Caco-2 (cell line): ENCODE data around the gene GP1BB. TPM values are rescaled to one million over a fixed set of nuclear protein-coding genes. Genes with fewer than 3 reads are reported as not detected.
"Not testable (repeated sequence)": the region's sequence is repeated elsewhere in the genome, so short reads cannot be mapped to it uniquely, and the experiment has no call there.

ENCODE experiments used
- BruUV-seq: library from RNA; stranded (reverse); fragments of 400-500 nt; replicated peaks from 2 replicates; lab custom pipeline; 2021; lab: Mats Ljungman, UMichigan
- CTCF ChIA-PET: fragments of 300-600 bp; sonication (Branson Sonifier 250); formaldehyde crosslinking; loops from one replicate; lab custom pipeline; 2022; ENCODE audit warnings: antibody characterized with exemption; lab: Charles Lee
- POLR2A ChIA-PET: fragments of 300-600 bp; sonication (Branson Sonifier 250); formaldehyde crosslinking; loops from one replicate; lab custom pipeline; 2022; ENCODE audit warnings: antibody characterized with exemption; lab: Charles Lee
- DNase-seq, 2 experiments: peaks; one replicate each; pipeline versions ENCODE4 v3.0.0 to v3.0.0-alpha.2; 2020 to 2022
- H3K27me3 ChIP-seq: replicated peaks from 2 replicates; pipeline ENCODE4 v1.6.0; 2011; ENCODE audit warnings: low read length; ENCODE audit not compliant: control insufficient read depth, insufficient read depth
- H3K36me3 ChIP-seq: 2 replicates; pipeline ENCODE4 v1.5.1; 2011; ENCODE audit warnings: low read length; ENCODE audit not compliant: control insufficient read depth, insufficient read depth
- H3K4me1 ChIP-seq: fragments of 250-450 bp; sonication (Bioruptor Pico); 2 replicates; pipeline ENCODE4 v1.5.1; 2020; ENCODE audit warnings: mild to moderate bottlenecking
- H3K4me3 ChIP-seq: 2 replicates; pipeline ENCODE4 v1.5.1; 2011; ENCODE audit warnings: low read depth, mild to moderate bottlenecking, control low read depth, low read length
- H3K9me3 ChIP-seq: fragments of 250-450 bp; sonication (Bioruptor Pico); 2 replicates; pipeline ENCODE4 v1.5.1; 2020; ENCODE audit warnings: mild to moderate bottlenecking, moderate library complexity
- H3K27ac Mint-ChIP-seq: one replicate; pipeline ENCODE4 v1.8.0; 2022; ENCODE audit warnings: mixed read lengths; ENCODE audit not compliant: unreplicated experiment
- H3K27me3 Mint-ChIP-seq: one replicate; pipeline ENCODE4 v1.8.0; 2022; ENCODE audit warnings: mixed read lengths; ENCODE audit not compliant: insufficient read depth, unreplicated experiment
- H3K36me3 Mint-ChIP-seq: one replicate; pipeline ENCODE4 v1.8.0; 2022; ENCODE audit warnings: mild to moderate bottlenecking, mixed read lengths; ENCODE audit not compliant: insufficient read depth, unreplicated experiment
- H3K4me1 Mint-ChIP-seq: one replicate; pipeline ENCODE4 v1.8.0; 2022; ENCODE audit warnings: low read depth, mixed read lengths; ENCODE audit not compliant: unreplicated experiment
- H3K4me3 Mint-ChIP-seq: one replicate; pipeline ENCODE4 v1.8.0; 2022; ENCODE audit warnings: mild to moderate bottlenecking, moderate library complexity, mixed read lengths; ENCODE audit not compliant: unreplicated experiment
- H3K9me3 Mint-ChIP-seq: one replicate; pipeline ENCODE4 v1.8.0; 2022; ENCODE audit warnings: mixed read lengths; ENCODE audit not compliant: unreplicated experiment
- intact Hi-C: fragments of 100-400 bp; cut with micrococcal nuclease; formaldehyde crosslinking; loops from one replicate; pipeline ENCODE4 v1.10.0; 2022; ENCODE audit not compliant: unreplicated experiment
- total RNA-seq: library from RNA; stranded (reverse); gene quantifications from 2 replicates; pipeline ENCODE4 v1.2.3, GENCODE V29; 2022
- TF ChIP-seq, protein P1 (sequence below), 2 experiments: fragments of 200-600 bp in 1 of 2; IDR thresholded peaks; 1 replicate in 1 of 2; 2 replicates in 1 of 2; pipeline versions ENCODE4 v1.5.1 to v1.8.0; 2011 to 2022; ENCODE audit warnings: antibody characterized with exemption in 1 of 2, control low read depth in 1 of 2, inconsistent platforms in 1 of 2, low read depth in 1 of 2, low read length in 1 of 2, mild to moderate bottlenecking in 1 of 2, moderate library complexity in 1 of 2; ENCODE audit not compliant: insufficient read depth in 1 of 2, severe bottlenecking in 1 of 2, unreplicated experiment in 1 of 2

The GP1BB gene
- total RNA-seq, 1 experiment from 2014 or later, result 1.0 TPM

DNA sequence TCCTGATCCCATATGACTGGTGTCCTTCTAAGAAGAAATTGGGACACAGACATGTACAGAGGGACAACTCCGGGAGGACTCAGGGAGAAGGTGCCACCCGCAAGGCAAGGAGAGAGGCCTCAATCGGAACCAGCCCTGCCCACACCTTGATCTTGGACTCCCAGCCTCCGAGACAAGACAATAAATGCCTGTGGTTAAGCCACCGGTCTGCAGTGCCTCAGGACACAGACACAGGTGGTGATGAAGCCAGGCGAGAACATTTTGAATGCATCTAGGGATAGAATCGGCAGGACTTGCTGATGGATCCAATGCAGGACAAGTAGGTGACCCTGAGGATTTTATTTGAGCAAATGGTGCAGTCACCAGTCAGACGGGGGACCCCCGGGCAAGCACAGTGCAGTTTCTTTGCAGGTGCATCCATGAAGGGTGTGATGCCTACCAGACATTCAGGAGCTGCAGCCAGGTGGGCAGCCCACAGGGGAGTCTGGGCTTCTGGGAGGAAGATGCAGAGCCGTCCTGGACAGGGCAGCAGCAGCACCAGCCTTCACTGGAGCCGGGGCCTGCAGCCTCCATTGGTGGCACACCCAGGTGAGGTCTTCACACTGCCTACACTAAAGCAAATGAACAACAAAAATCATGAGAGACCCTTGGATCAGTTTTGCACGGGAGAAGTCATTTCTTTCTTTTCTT, 29.2 kb upstream of the GP1BB start:
- Mint-ChIP-seq H3K4me3 (no peak overlapping the region), H3K27ac (no peak overlapping the region), H3K27me3 (no peaks in the 10 kb centered on the region), H3K4me1 (no peaks in the 10 kb centered on the region), H3K36me3 (no peaks in the 10 kb centered on the region), H3K9me3 (no peaks in the 10 kb centered on the region)
- ChIA-PET POLR2A (no interaction called here), CTCF (no interaction called here)
- TF ChIP-seq, protein P1, sequence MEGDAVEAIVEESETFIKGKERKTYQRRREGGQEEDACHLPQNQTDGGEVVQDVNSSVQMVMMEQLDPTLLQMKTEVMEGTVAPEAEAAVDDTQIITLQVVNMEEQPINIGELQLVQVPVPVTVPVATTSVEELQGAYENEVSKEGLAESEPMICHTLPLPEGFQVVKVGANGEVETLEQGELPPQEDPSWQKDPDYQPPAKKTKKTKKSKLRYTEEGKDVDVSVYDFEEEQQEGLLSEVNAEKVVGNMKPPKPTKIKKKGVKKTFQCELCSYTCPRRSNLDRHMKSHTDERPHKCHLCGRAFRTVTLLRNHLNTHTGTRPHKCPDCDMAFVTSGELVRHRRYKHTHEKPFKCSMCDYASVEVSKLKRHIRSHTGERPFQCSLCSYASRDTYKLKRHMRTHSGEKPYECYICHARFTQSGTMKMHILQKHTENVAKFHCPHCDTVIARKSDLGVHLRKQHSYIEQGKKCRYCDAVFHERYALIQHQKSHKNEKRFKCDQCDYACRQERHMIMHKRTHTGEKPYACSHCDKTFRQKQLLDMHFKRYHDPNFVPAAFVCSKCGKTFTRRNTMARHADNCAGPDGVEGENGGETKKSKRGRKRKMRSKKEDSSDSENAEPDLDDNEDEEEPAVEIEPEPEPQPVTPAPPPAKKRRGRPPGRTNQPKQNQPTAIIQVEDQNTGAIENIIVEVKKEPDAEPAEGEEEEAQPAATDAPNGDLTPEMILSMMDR (IDR thresholded peaks at IDR 0.05; ENCODE audit: insufficient read depth in 1 of 2, low read depth in 1 of 2, low read length in 1 of 2, severe bottlenecking in 1 of 2, unreplicated experiment in 1 of 2), result no peak
- H3K4me1 ChIP-seq, result peaks cover 3% of the 10 kb centered on the region; the same call in 1 of the 2 replicates
- H3K4me3 ChIP-seq, result no peak overlapping the region
- H3K36me3 ChIP-seq, result no peaks in the 10 kb centered on the region
- BruUV-seq, result no TSS peak
- intact Hi-C loops, result no loop called here
- DNase-seq, result no peak
- H3K9me3 ChIP-seq, result no peaks in the 10 kb centered on the region
- no peaks in the 10 kb centered on the region for H3K27me3 ChIP-seq

DNA sequence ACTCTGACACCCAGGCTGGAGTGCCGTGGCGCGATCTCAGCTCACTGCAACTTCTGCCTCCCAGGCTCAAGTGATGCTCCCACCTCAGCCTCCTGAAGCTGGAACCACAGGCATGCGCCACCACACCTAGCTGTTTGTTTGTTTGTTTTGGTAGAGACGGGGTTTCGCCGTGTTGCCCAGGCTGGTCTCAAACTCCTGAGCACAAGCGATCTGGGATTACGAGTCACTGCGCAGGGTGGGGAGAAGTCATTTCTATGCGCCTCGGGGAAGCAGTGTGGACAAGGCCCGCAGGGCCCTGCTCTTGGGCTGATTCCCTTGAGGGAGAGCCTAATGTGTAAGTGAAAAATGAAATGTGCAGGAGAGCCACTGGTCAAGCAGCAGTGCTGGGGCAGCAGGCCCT, 28.6 kb upstream of the GP1BB start:
- TF ChIP-seq, protein P1 (IDR thresholded peaks at IDR 0.05; ENCODE audit: insufficient read depth in 1 of 2, low read depth in 1 of 2, low read length in 1 of 2, severe bottlenecking in 1 of 2, unreplicated experiment in 1 of 2), result no peak
- Histone ChIP-seq H3K36me3 (no peaks in the 10 kb centered on the region), H3K4me1 (peaks cover 3% of the 10 kb centered on the region; the same call in 1 of the 2 replicates), H3K4me3 (no peak overlapping the region), H3K27me3 (no peaks in the 10 kb centered on the region), H3K9me3 (no peaks in the 10 kb centered on the region)
- intact Hi-C loops, result no loop called here
- Mint-ChIP-seq H3K27me3 (no peaks in the 10 kb centered on the region), H3K27ac (no peak overlapping the region), H3K4me3 (no peak overlapping the region), H3K9me3 (no peaks in the 10 kb centered on the region), H3K36me3 (no peaks in the 10 kb centered on the region), H3K4me1 (no peaks in the 10 kb centered on the region)
- BruUV-seq, result no TSS peak
- POLR2A ChIA-PET, result no interaction called here
- DNase-seq, result no peak
- CTCF ChIA-PET, result no interaction called here

DNA sequence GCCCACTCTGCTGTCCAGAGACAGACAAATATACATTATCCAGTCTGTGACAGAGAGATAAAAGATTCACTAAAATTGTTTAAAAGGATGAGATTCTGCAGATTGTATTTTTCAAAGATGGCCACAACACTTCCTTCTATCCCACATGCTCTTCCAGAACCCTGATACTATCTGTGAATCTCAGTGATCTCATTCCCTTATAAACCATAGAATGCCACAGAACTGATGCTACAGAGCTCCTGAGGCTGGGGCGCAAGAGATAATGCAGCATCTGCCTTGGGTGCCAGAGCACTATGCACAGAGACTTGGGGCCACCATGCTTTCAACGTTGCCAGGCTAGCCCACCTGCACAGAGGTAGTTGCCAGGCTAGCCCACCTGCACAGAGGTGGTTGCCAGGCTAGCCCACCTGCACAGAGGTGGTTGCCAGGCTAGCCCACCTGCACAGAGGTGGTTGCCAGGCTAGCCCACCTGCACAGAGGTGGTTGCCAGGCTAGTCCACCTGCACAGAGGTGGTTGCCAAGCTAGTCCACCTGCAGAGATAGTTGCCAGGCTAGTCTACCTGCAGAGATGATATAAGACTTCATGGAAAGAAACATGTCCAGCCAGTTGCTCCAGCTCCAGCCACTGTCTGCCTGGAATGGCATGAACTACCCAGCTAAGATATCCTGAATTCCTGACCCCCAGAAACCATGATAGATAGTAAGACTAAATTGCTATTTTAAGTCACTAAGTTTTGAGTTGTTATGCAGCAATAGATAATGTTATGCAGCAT, 26.6 kb upstream of the GP1BB start:
- H3K4me1 Mint-ChIP-seq, result no peaks in the 10 kb centered on the region
- H3K36me3 Mint-ChIP-seq, result no peaks in the 10 kb centered on the region
- Histone ChIP-seq H3K27me3 (no peaks in the 10 kb centered on the region), H3K4me3 (no peak overlapping the region), H3K36me3 (no peaks in the 10 kb centered on the region), H3K4me1 (0 out of 2 replicates have a peak, but pooled peaks cover 3% of the 10 kb centered on the region), H3K9me3 (no peaks in the 10 kb centered on the region)
- H3K27me3 Mint-ChIP-seq, result peaks cover 3% of the 10 kb centered on the region
- no peaks in the 10 kb centered on the region for H3K9me3 Mint-ChIP-seq
- CTCF ChIA-PET, result interaction anchor here (0.5 to 1.4 kb wide), 2 partner anchors 27 to 60 kb away, joined by 3 read pairs; partner anchors contain the start of gene GP1BB
- no TSS peak for BruUV-seq
- DNase-seq, result no peak
- POLR2A ChIA-PET, result no interaction called here
- H3K4me3 Mint-ChIP-seq, result no peak overlapping the region
- TF ChIP-seq, protein P1 (IDR thresholded peaks at IDR 0.05; ENCODE audit: insufficient read depth in 1 of 2, low read depth in 1 of 2, low read length in 1 of 2, severe bottlenecking in 1 of 2, unreplicated experiment in 1 of 2), result no peak
- intact Hi-C loops, result no loop called here
- H3K27ac Mint-ChIP-seq, result no peak overlapping the region

DNA sequence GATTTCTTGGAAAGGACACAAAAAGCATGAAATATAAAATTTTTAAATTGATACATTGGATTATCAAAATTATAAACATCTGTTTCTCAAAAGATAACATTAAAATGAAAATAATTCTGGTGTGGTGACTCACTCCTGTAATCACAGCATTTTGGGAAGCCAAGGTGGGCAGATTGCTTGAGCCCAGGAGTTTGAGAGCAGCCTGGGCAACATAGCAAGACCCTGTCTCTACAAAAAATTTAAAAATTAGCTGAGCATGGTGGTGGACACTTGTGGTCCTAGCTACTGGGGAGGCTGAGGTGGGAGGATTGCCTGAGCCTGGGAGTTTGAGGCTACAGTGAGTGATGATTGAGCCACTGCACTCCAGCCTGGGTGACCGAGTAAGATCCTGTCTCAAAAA, 25.5 kb upstream of the GP1BB start:
- intact Hi-C loops, H3K4me1 Mint-ChIP-seq, H3K4me3 Mint-ChIP-seq, H3K4me1 ChIP-seq, H3K9me3 Mint-ChIP-seq, BruUV-seq, H3K9me3 ChIP-seq, H3K27me3 ChIP-seq, H3K27ac Mint-ChIP-seq, H3K36me3 Mint-ChIP-seq, POLR2A ChIA-PET, CTCF ChIA-PET, H3K27me3 Mint-ChIP-seq, DNase-seq, H3K4me3 ChIP-seq, H3K36me3 ChIP-seq: not testable (repeated sequence)
